Activated CD4-positive, alpha-beta T cell treated with anti-CD3 and anti-CD28 coated beads, Interleukin-2, amount 10 ng/mL, durations not matched to agents 7 days and 5 days (primary cell): ENCODE measurements around the gene CHI3L2. TPM values are rescaled to one million over a fixed set of nuclear protein-coding genes. Genes with fewer than 3 reads are reported as not detected.
A peak's percentile ranks its signal among the peaks of the same experiment; 100 is the strongest.

Source experiments
- CTCF ChIA-PET: fragments of 350-600 bp; sonication (Branson Sonifier 250); formaldehyde crosslinking; loops from one replicate; lab custom pipeline; 2021; ENCODE audit warnings: antibody characterized with exemption; lab: Charles Lee
- POLR2A ChIA-PET: fragments of 350-600 bp; sonication (Branson Sonifier 250); formaldehyde crosslinking; loops from one replicate; lab custom pipeline; 2021; ENCODE audit warnings: antibody characterized with exemption; lab: Charles Lee
- DNase-seq: peaks from one replicate; pipeline ENCODE4 v3.0.0-alpha.2; 2020
- H3K27ac Mint-ChIP-seq: one replicate; pipeline ENCODE4 v1.8.0; 2021; ENCODE audit warnings: mild to moderate bottlenecking, moderate library complexity, mixed read lengths
- H3K27me3 Mint-ChIP-seq: one replicate; pipeline ENCODE4 v1.8.0; 2021; ENCODE audit warnings: mixed read lengths
- H3K36me3 Mint-ChIP-seq: one replicate; pipeline ENCODE4 v1.8.0; 2021; ENCODE audit warnings: low read depth, mixed read lengths
- H3K4me1 Mint-ChIP-seq: one replicate; pipeline ENCODE4 v1.8.0; 2021; ENCODE audit warnings: mixed read lengths
- H3K4me3 Mint-ChIP-seq: one replicate; pipeline ENCODE4 v1.8.0; 2021; ENCODE audit warnings: mild to moderate bottlenecking, moderate library complexity, mixed read lengths
- H3K9me3 Mint-ChIP-seq: one replicate; pipeline ENCODE4 v1.8.0; 2021; ENCODE audit warnings: mixed read lengths
- total RNA-seq, 2 experiments: library from RNA; stranded (reverse); gene quantifications; one replicate each; pipeline ENCODE4 v1.2.3, GENCODE V29; 2021

The CHI3L2 gene
- total RNA-seq, 2 experiments from 2014 or later = 48.2 to 56.0 TPM

GRCh38 chr1:111270771-111271463, 43.4 kb downstream of the CHI3L2 start:
- POLR2A ChIA-PET = no interaction called here
- H3K4me3 Mint-ChIP-seq = no peak overlapping the region
- H3K27ac Mint-ChIP-seq = no peak overlapping the region
- H3K36me3 Mint-ChIP-seq = peaks cover 2% of the 10 kb centered on the region
- CTCF ChIA-PET = interaction anchor here (0.6 to 2.8 kb wide), 3 partner anchors 11 to 995 kb away, joined by 3 to 10 read pairs (median 4); no protein-coding TSS in a partner anchor
- H3K27me3 Mint-ChIP-seq = peaks cover 35% of the 10 kb centered on the region
- DNase-seq = no peak
- peaks cover 5% of the 10 kb centered on the region for H3K9me3 Mint-ChIP-seq
- peaks cover 17% of the 10 kb centered on the region for H3K4me1 Mint-ChIP-seq

GRCh38 chr1:111271464-111271801, 43.9 kb downstream of the CHI3L2 start:
- Mint-ChIP-seq H3K36me3 (peaks cover 2% of the 10 kb centered on the region), H3K4me1 (peaks cover 17% of the 10 kb centered on the region), H3K9me3 (peaks cover under 1% of the 10 kb centered on the region), H3K4me3 (no peak overlapping the region), H3K27me3 (peaks cover 33% of the 10 kb centered on the region), H3K27ac (no peak overlapping the region)
- DNase-seq = no peak
- CTCF ChIA-PET = interaction anchor here (0.6 to 2.8 kb wide), 4 partner anchors 10 to 995 kb away, joined by 3 to 10 read pairs (median 4); no protein-coding TSS in a partner anchor
- POLR2A ChIA-PET = no interaction called here

GRCh38 chr1:111272081-111272480, 44.6 kb downstream of the CHI3L2 start:
- POLR2A ChIA-PET = no interaction called here
- peaks cover 32% of the 10 kb centered on the region for H3K27me3 Mint-ChIP-seq
- no peak for DNase-seq
- H3K9me3 Mint-ChIP-seq = no peaks in the 10 kb centered on the region
- peaks cover 2% of the 10 kb centered on the region for H3K36me3 Mint-ChIP-seq
- CTCF ChIA-PET = interaction anchor here (0.8 to 2.8 kb wide), 2 partner anchors 13 to 16 kb away, joined by 3 to 10 read pairs; no protein-coding TSS in a partner anchor
- H3K27ac Mint-ChIP-seq = no peak overlapping the region
- H3K4me1 Mint-ChIP-seq = peaks cover 17% of the 10 kb centered on the region
- H3K4me3 Mint-ChIP-seq = no peak overlapping the region

- ChIA-PET CTCF (interaction anchor here (1.0 kb wide), 2 partner anchors 21 to 59 kb away, joined by 3 read pairs; no protein-coding TSS in a partner anchor), POLR2A (interaction anchor here (0.6 kb wide), 1 partner anchor 926 kb away, joined by 3 read pairs; no protein-coding TSS in a partner anchor)
- peak; percentile 11 for DNase-seq
- H3K36me3 Mint-ChIP-seq = peaks cover 2% of the 10 kb centered on the region
- no peak overlapping the region for H3K27ac Mint-ChIP-seq
- peaks cover 28% of the 10 kb centered on the region for H3K27me3 Mint-ChIP-seq
- H3K4me1 Mint-ChIP-seq = peaks cover 17% of the 10 kb centered on the region
- H3K4me3 Mint-ChIP-seq = no peak overlapping the region
- H3K9me3 Mint-ChIP-seq = peaks cover 2% of the 10 kb centered on the region
Measured at GRCh38 chr1:111274653-111275052, 47.1 kb downstream of the CHI3L2 start.

GRCh38 chr1:111275079-111275478, 47.6 kb downstream of the CHI3L2 start:
- Mint-ChIP-seq H3K4me1 (peaks cover 17% of the 10 kb centered on the region), H3K36me3 (peaks cover 2% of the 10 kb centered on the region), H3K9me3 (peaks cover 2% of the 10 kb centered on the region), H3K27me3 (peaks cover 25% of the 10 kb centered on the region), H3K27ac (peak overlapping the region; percentile 52), H3K4me3 (no peak overlapping the region)
- peak; percentile 9 for DNase-seq
- CTCF ChIA-PET = interaction anchor here (1.0 kb wide), 1 partner anchor 59 kb away, joined by 3 read pairs; no protein-coding TSS in a partner anchor
- POLR2A ChIA-PET = interaction anchor here (0.6 kb wide), 1 partner anchor 926 kb away, joined by 3 read pairs; no protein-coding TSS in a partner anchor

GRCh38 chr1:111275780-111276433, 48.4 kb downstream of the CHI3L2 start:
- peaks cover 17% of the 10 kb centered on the region for H3K4me1 Mint-ChIP-seq
- H3K4me3 Mint-ChIP-seq = no peak overlapping the region
- peaks cover 2% of the 10 kb centered on the region for H3K36me3 Mint-ChIP-seq
- no peak overlapping the region for H3K27ac Mint-ChIP-seq
- POLR2A ChIA-PET = no interaction called here
- H3K27me3 Mint-ChIP-seq = peaks cover 16% of the 10 kb centered on the region
- CTCF ChIA-PET = no interaction called here
- peaks cover 2% of the 10 kb centered on the region for H3K9me3 Mint-ChIP-seq
- DNase-seq = no peak

GRCh38 chr1:111279144-111279543, 51.6 kb downstream of the CHI3L2 start:
- H3K36me3 Mint-ChIP-seq = no peaks in the 10 kb centered on the region
- H3K4me1 Mint-ChIP-seq = peaks cover 11% of the 10 kb centered on the region
- H3K9me3 Mint-ChIP-seq = peaks cover 2% of the 10 kb centered on the region
- no peak overlapping the region for H3K27ac Mint-ChIP-seq
- no peak overlapping the region for H3K4me3 Mint-ChIP-seq
- H3K27me3 Mint-ChIP-seq = no peaks in the 10 kb centered on the region
- CTCF ChIA-PET = no interaction called here
- POLR2A ChIA-PET = no interaction called here
- no peak for DNase-seq

- Mint-ChIP-seq H3K27me3 (no peaks in the 10 kb centered on the region), H3K27ac (no peak overlapping the region), H3K9me3 (peaks cover 2% of the 10 kb centered on the region), H3K36me3 (no peaks in the 10 kb centered on the region), H3K4me3 (no peak overlapping the region), H3K4me1 (peaks cover 4% of the 10 kb centered on the region)
- POLR2A ChIA-PET = no interaction called here
- no peak for DNase-seq
- CTCF ChIA-PET = interaction anchor here (1.6 to 2.0 kb wide), 2 partner anchors 10 to 13 kb away, joined by 3 to 10 read pairs; partner anchors contain the start of gene CHIA
Measured at GRCh38 chr1:111280267-111280666, 52.8 kb downstream of the CHI3L2 start.

- no peak for DNase-seq
- Mint-ChIP-seq H3K36me3 (no peaks in the 10 kb centered on the region), H3K27ac (no peak overlapping the region), H3K4me3 (no peak overlapping the region), H3K27me3 (no peaks in the 10 kb centered on the region), H3K4me1 (no peaks in the 10 kb centered on the region), H3K9me3 (peaks cover 2% of the 10 kb centered on the region)
- POLR2A ChIA-PET = no interaction called here
- CTCF ChIA-PET = interaction anchor here (1.0 to 2.0 kb wide), 5 partner anchors 9 to 119 kb away, joined by 3 to 10 read pairs (median 4); partner anchors contain the start of gene CHIA
Measured at GRCh38 chr1:111281411-111281810, 53.9 kb downstream of the CHI3L2 start.

- ChIA-PET CTCF (interaction anchor here (0.9 to 1.5 kb wide), 2 partner anchors 23 to 34 kb away, joined by 3 to 4 read pairs; no protein-coding TSS in a partner anchor), POLR2A (no interaction called here)
- Mint-ChIP-seq H3K36me3 (no peaks in the 10 kb centered on the region), H3K4me3 (no peak overlapping the region), H3K4me1 (no peaks in the 10 kb centered on the region), H3K9me3 (peaks cover under 1% of the 10 kb centered on the region), H3K27me3 (no peaks in the 10 kb centered on the region), H3K27ac (no peak overlapping the region)
- no peak for DNase-seq
Measured at GRCh38 chr1:111283838-111284237, 56.3 kb downstream of the CHI3L2 start.

- DNase-seq = no peak
- H3K27ac Mint-ChIP-seq = no peak overlapping the region
- H3K9me3 Mint-ChIP-seq = no peaks in the 10 kb centered on the region
- no peak overlapping the region for H3K4me3 Mint-ChIP-seq
- H3K27me3 Mint-ChIP-seq = no peaks in the 10 kb centered on the region
- no peaks in the 10 kb centered on the region for H3K4me1 Mint-ChIP-seq
- CTCF ChIA-PET = interaction anchor here (1.2 kb wide), 1 partner anchor 18 kb away, joined by 3 read pairs; no protein-coding TSS in a partner anchor
- H3K36me3 Mint-ChIP-seq = no peaks in the 10 kb centered on the region
- POLR2A ChIA-PET = no interaction called here
Measured at GRCh38 chr1:111285879-111286278, 58.4 kb downstream of the CHI3L2 start.

- no peak overlapping the region for H3K4me3 Mint-ChIP-seq
- ChIA-PET CTCF (interaction anchor here (0.6 kb wide), 1 partner anchor 263 kb away, joined by 6 read pairs; no protein-coding TSS in a partner anchor), POLR2A (no interaction called here)
- no peaks in the 10 kb centered on the region for H3K9me3 Mint-ChIP-seq
- H3K36me3 Mint-ChIP-seq = no peaks in the 10 kb centered on the region
- H3K4me1 Mint-ChIP-seq = no peaks in the 10 kb centered on the region
- no peaks in the 10 kb centered on the region for H3K27me3 Mint-ChIP-seq
- DNase-seq = no peak
- no peak overlapping the region for H3K27ac Mint-ChIP-seq
Measured at GRCh38 chr1:111286912-111287311, 59.4 kb downstream of the CHI3L2 start.
